GM18499 (cell line): ENCODE measurements around the gene ZNF23.

Experiments
- ATAC-seq: cut with Tn5 transposase; IDR thresholded peaks from one replicate; pipeline ENCODE4 v1.9.1; 2021; ENCODE audit warnings: moderate number of reproducible peaks; ENCODE audit not compliant: insufficient read depth, unreplicated experiment

The ZNF23 gene

DNA sequence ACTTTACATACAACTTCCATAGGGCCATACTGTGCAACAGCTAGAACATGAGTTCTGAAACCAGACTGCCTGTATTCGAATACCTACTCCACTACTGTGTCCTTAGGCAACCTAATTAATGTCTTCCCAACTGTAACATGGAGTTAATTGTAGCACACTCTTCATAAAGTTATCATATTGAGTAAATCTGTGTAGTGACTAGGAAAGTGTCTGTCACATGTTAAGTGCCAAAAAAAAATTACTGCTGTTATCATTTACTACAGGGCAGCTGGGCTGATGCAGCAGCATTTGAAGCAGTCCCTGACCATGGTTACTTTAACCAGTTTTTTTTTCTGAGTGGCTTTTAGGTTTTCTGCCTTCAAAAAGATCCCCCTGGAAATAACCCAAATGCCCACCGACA lies 10.9 kb upstream of the ZNF23 start:
- ATAC-seq: no peak

DNA sequence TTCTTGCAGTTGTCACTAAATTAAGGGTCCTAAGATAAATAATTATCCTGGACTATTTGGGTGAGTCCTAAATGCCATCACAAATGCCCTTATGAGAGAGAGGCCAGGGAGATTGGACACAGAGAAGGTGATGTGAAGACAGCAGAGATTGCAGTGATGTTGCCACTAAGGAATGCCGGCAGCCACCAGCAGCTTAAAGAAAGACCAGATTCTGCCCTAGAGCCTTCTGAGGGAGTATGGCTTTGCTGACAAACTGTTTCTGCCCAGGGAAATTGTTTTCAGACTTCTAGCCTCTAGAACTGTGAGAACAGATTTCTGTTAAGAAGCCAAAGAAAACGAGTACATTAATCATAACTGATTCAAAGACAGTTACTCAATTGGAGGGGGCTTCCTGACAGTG lies 10.0 kb upstream of the ZNF23 start:
- ATAC-seq: no peak

DNA sequence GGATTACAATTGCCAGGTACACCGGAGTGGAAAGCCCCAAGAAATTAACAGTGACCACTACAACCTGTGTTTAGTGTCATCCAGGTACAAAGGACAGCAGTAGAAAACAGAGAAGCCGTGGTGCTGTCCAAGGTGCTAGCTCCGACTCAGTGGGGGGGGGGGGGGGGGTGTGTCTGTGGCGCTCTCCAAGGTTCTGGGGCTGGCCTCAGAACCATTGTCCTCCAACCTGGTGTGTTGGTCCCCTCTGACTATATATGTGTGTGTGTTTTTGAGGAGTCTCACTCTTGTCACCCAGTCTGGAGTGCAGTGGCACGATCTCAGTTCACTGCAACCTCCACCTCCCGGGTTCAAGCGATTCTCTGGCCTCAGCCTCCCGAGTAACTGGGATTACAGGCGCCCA lies 5.8 kb upstream of the ZNF23 start:
- ATAC-seq: no peak

DNA sequence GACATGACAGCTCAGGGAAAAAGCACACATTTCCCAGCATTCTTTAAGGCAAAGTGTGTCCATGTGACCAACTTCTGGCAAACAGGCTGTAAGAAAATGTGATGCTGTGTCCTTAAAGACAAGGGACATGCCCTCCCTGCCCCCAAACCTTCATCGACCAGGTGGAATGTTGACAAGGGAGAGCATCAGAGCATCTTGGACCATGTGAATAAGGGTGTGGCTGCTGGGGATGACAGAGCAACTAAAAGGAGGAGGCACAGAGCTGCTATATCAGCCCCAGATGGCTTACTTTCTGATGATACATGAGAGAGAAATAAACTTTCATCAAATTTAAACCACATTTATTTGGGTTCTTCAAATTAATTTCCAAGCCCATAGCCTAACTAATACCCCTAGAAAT lies 2.2 kb upstream of the ZNF23 start:
- no peak for ATAC-seq

DNA sequence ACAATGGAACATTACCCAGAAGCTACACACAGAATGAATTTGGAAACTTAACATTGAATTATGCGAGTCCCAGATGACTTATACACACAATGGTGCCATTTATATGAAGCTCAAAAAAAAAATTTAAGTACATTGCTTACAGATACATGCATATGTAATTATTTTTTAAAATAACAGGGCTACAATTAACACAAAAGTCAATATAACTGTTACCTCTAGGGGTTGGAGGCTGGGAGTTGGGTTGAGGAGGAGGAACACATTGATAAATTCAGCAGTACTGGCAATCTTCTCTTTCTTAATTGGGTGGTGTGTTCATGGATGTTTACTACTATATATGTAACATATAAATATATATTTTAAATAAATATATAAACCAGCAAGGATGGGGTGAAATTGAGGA lies 1.1 kb downstream of the ZNF23 start:
- ATAC-seq: no peak

DNA sequence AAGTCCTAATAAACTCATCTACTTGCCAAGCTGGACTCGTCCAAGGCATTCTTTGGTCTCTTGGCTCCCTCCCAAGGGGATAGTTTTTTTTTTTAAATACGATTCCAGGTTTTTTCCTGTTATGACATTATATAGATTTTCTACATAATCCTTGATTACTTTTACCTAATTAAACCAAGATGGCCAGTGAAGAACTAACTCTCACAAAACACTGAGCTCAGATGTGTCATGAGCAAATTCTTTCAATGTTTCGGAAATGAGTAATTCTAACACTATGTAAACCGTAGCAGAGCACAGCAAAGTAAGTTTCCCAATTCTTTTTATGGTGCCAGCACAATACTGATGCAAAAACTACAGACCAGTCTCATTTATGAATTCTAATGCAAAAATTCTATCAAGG lies 1.8 kb downstream of the ZNF23 start:
- ATAC-seq: no peak

DNA sequence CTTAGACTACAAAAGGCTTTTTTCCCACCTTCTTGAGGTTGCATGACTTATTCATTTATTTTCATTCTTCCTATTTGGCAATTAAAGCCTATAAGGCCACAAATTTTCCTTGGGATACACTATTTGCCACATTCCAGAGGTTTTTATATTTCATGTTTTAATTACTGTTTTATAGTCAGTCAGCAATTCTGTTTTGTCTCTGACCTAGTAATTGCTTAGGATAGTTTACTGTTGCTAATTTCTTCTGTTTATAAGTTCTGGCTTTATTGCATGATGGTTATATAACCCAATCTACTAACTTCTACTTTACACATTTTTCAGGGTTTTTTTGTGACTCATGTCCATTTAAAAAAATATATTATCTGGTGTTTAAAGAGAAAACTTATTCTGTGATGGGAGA lies 2.5 kb downstream of the ZNF23 start:
- ATAC-seq: no peak

DNA sequence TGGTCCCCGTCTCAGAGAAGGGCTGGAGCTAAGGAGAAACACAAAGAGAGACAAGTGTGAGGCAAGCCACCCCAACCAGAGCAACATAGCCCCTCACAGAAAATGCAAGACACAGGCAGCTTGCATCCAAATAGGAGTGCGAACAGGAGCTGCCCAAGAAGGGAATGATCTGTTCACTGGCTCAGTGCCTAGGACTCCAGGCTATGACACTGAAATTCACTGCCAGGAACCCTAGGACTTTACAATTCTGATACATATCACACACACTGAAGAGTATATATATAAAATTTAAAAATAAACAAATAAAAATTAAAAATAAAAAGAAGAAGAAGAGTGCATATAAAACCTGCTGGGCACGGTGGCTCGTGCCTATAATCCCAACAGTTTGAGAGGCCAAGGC lies 5.2 kb downstream of the ZNF23 start:
- no peak for ATAC-seq

DNA sequence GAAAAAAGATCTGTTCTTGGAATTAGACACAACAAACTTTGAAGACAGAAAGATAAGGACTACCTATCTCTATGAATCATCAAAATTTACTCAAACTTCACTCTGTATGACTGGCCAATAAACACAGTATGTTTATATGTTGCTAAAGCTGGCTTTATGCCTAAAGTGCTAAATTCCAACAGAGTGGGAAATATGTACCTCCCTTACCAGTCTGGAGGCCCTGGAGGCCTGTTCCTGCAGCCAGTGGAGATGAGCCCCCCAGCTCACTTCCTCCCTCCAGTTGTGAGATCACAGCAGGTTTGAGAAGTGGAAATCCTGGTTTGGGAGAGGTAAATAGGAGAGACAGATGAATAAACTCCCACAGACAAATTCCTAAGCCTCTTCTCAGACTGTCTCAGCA lies 9.0 kb downstream of the ZNF23 start:
- ATAC-seq: no peak

DNA sequence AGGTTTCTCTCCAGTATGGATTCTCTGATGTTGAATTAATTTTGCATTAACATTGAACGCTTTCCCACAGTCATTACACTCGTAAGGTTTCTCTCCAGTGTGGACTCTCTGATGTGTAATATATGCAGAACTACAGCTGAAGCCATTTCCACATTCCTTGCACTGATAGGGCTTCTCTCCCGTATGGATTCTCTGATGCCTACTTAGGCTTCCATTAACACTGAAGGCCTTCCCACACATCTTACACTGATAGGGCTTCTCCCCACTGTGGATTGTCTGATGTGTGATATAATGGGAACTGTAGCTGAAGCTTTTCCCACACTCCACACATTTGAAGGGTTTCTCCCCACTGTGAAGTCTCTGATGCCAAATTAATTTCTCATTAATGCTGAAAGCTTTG lies 13.0 kb downstream of the ZNF23 start:
- ATAC-seq: no peak

DNA sequence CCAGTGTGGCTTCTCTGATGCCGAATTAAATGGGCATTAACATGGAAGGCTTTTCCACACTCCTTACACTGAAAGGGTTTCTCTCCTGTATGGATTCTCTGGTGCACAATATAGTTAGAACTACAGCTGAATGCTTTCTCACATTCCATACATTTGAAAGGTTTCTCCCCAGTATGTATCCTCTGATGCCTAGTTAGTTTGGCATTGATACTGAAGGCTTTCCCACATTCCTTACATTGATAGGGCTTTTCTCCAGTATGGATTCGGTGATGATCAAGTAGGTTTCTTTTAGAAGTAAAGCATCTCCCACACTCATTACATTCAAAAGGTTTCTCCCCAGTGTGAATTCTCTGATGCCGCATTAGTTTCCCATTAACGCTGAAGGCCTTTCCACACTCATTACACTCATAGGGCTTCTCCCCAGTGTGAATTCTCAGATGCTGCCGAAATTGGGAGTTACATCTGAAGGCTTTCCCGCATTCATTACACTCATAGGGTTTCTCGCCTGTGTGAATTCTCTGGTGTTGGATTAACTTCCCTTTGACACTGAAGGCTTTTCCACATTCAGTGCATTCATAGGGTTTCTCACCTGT lies 13.7 kb downstream of the ZNF23 start:
- no peak for ATAC-seq

DNA sequence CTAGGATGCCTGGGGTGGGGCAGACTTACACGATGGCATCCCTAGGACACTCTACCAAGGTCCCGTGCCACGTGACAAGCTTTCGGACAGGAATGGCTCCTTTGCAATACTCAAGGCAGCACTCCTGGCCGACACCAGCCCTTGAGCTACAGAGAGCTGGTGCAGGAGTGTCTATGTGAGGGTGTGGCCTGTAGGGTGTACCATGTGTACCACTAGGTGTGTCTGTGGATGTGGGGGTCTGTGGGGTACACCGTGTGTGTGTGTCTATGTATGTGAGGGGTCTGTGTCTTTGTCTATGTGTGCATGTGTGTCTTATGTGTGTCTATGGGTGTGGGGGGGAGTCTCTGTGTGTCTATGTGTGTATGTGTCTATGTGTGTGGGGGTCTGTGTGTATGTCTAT lies 18.3 kb downstream of the ZNF23 start:
- ATAC-seq: no peak

DNA sequence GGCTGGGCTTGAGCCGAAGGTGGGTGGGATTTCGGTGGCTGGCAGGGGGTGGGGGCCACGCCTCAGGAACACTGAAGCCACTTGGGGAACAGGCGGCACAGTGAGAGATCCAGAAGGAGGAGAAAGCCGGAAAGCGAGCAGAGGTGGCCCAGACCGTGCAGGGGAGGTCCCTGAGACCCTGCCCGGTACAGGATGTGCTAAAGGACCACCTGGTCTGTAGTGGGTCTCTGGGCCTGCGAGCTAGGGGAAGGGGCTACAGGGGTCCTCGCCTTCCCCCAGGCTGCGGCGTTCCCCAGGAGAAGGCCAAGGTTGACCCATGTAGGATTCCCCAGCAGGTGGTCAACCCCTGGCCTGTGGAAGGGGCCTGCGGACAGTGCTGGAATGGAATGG lies 20.0 kb downstream of the ZNF23 start, which contains the start of gene TLE7:
TLE7 (minus strand) TSS at position 4 of the 390 bp plus-strand sequence. CDS start 8,730 bp downstream, outside the sequence.
- no peak for ATAC-seq

DNA sequence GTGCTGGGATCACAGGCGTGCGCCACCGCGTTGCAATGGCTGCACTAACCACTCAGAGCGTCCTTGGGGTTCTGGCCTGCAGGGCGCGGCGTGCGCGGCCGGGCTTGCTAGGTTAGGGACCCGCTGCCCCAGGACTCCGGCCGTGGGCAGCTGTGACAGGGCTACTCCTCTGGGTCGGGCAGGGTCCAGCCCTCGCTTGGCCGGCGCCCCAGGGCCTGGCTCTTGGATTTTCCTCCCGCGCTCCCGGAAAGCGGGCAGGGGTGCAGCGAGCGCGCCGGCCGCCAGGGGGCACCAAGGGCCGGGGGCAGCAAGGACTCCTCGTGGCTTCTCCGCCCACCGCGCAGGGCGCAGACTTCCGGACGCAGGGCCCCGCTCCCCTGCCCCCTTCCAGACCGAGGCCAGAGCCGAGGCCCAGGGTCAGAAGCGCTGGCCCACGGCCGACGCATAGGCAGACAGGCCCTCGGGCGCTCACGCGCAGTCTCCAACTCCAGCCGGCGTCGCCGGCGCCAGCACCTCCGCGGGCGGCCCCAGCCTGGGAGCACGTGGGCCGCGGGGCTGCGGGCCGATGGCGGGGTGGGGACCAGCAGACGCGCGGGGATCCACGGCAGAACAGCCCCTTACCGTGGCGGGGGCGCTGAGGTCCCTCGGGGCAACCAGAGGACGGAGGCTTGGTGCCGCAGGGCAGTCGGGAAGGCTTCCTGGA lies 20.5 kb downstream of the ZNF23 start:
- no peak for ATAC-seq

DNA sequence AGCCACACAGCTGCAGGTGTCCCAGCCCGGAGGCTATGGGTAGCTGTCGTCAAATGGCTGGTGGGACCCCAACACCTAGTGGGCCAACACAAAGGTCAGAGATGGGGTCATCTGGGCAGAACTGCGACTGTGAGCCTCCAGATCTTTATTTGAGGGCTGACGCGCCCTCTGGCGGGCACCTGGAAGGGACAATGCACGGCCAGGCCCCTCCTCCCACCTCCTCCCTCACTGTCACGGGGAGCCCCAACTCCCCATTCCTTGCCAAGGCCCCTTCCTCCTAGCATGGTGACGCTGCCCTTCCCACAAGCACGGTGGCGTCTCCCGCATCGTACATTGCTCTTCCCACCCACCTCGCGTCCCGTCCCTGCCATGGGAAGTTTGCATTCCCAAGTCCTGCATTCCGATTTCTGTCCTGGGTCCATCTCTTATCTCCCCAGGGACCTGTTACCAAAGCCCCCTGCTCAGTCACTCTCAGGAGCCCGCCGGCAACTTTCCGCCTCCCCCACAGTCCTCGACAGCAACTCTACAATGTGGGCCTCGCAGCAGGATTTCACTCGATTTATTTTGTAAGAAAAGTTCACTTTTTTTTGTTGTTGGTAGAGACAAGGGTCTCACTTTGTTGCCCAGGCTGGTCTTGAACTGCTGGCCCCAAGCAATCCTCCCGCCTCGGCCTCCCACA lies 21.2 kb downstream of the ZNF23 start:
- no peak for ATAC-seq

DNA sequence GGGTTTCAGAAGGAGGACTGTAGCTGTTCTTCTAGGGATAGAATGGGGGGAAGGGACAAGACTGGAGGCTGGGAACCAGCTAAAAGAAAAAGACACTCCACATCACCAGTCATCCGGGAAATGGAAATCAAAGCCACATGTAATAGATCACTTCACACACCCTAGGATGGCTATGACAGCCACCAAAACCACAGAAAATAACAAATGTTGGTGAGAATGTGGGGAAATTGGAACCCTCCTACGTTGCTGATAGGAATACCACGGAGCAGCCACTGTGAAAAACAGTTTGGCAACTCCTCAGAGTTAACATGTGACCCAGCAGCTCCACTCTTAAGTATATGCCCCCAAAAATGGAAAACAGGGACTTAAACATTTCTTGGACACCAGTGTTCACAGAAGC lies 22.5 kb downstream of the ZNF23 start:
- no peak for ATAC-seq

DNA sequence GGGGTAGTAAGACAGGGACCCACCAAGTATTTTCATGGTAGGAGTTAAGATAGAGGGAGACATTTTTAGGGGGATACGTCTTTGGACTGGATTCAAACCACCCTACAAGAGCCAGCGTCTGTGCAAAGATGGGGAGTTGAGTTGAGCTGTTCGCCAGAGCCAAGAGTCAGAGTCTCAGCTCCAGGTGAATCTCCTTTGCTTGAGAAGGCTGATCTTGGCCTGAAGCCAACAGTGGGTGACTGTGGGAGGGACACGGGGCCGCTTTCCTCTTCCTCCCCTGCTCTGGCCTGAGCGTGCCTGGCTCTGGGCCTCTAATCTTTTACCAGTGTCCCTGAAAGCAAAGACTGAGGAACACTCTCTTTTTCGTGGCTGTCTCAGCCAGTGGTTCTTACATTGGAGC lies 25.6 kb downstream of the ZNF23 start:
- no peak for ATAC-seq

DNA sequence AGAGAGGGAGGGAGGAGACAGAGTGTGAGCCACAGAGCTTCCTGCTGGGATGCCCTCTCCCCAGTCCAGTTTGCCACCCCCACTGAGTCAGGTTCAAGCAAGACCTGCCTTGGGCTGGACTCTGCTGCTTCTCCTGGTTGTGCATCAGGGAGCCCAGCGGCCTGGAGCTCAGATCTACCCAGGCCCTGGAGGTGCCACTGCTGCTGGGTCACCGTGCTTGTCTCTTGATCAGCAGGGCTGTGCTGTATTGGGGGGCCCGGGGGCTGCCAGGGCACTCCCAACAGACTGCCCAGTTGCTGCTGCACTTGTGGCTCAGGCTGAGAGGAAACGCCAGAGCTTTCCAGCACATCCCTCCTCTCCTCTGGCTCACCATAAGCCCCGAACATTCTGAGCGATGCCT lies 29.1 kb downstream of the ZNF23 start:
- ATAC-seq: no peak

DNA sequence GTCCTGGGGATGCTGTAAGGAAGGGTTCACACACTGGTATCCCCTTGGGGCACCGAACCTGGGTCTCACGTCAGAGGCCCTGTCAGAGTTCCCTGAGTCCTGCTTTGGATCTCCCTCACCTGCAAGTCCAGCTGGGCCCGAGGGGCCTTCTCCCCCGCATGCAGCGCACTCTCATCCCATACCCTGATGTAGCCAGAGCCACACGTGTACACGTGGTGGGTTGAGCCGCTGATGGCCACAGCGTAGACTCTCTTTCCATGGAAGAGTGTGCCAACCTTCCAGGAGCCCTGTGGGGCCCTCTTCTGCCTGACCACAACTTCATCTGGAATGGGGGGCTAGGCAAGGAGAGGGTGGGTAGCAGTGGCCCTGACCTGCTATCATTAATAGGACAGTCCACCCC lies 30.1 kb downstream of the ZNF23 start:
- no peak for ATAC-seq

DNA sequence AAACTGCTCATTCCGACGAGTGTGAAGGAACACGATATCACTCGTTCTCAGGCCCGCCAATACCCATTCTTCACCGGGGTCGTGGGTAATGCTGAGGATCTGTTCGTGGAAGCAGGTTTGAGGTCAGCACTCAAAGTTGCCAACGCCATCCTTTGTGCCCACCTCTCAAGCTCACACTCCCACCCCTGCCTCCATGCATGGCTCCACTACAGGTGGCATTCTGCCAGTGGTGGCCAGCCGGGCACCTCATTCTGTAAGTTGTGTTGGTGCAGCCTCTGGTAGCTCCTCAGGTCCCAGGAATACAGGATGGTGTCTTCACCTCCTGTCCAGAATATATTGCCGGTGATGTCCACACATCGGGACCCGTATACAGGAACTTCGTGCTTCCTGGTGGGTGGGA lies 30.9 kb downstream of the ZNF23 start:
- no peak for ATAC-seq

DNA sequence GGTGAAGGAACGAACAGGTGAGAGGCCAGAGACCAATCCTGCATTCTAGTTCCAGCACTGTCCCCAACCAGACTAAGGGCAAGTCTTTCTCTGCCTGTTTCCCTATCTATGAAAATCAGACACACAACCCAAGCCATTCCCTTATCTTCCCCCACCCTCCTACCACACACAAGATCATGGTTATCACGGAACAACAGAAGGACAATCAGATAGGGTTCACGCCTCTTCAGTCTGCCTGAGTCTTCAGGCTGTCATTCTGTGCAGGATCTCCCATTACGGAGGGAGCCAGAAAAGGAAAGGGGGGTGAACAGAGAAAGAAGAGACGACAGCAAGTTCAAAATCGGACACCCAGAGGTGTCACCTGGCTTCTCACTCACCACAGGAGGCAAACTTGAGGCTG lies 31.3 kb downstream of the ZNF23 start:
- ATAC-seq: no peak

DNA sequence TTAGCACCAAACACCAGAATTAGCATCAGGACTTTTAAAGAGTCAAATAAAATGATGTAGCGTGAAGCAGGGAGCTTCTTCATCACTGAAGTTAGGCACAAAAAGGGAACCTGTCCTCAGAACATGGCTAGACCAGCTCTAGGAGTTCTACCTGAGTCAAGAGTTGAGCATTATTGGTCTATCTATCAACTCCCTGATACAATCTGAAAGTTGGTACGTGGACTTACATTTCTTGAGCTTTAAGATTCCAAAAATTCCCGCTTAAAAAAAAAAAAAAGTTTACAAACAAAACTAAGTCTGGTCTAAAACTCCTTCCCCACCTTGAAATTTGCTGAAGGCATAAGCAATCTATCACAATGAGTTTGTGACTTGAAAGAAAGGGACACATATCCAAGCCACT lies 32.5 kb downstream of the ZNF23 start:
- ATAC-seq: no peak
